PC-3 (cell line): ENCODE results near the gene HNF4A.

Experiments used
- EZH2 ChIP-seq: fragments of 300-600 bp; sonication (generic); IDR thresholded peaks from one replicate; pipeline ENCODE4 v1.6.1; 2017; ENCODE audit warnings: antibody characterized with exemption, mild to moderate bottlenecking, low read length; ENCODE audit not compliant: unreplicated experiment
- EZH2phosphoT487 ChIP-seq: fragments of 300-600 bp; sonication (generic); IDR thresholded peaks from 2 replicates; pipeline ENCODE4 v1.6.1; 2018; ENCODE audit warnings: mild to moderate bottlenecking, antibody characterized with exemption, low read length, borderline replicate concordance
- TF ChIP-seq, protein P1 (sequence below): fragments of 300-600 bp; sonication (generic); conservative IDR thresholded peaks from 2 replicates; pipeline ENCODE4 v1.5.1; 2017; ENCODE audit warnings: antibody characterized with exemption, low read depth, mild to moderate bottlenecking, low read length

DNA sequence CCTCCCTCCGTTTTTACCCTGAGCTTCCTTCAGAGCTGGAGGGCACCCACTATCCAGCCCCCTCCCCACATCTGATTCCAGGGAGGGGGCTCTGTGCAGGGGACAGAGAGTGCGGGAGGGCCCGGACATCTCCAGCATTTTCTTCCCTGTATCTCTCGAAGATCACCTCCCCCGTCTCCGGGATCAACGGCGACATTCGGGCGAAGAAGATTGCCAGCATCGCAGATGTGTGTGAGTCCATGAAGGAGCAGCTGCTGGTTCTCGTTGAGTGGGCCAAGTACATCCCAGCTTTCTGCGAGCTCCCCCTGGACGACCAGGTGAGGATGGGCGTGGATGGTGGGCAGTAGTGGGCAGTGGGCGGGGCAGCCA, 58.8 kb downstream of the HNF4A start:
- TF ChIP-seq, protein P1, sequence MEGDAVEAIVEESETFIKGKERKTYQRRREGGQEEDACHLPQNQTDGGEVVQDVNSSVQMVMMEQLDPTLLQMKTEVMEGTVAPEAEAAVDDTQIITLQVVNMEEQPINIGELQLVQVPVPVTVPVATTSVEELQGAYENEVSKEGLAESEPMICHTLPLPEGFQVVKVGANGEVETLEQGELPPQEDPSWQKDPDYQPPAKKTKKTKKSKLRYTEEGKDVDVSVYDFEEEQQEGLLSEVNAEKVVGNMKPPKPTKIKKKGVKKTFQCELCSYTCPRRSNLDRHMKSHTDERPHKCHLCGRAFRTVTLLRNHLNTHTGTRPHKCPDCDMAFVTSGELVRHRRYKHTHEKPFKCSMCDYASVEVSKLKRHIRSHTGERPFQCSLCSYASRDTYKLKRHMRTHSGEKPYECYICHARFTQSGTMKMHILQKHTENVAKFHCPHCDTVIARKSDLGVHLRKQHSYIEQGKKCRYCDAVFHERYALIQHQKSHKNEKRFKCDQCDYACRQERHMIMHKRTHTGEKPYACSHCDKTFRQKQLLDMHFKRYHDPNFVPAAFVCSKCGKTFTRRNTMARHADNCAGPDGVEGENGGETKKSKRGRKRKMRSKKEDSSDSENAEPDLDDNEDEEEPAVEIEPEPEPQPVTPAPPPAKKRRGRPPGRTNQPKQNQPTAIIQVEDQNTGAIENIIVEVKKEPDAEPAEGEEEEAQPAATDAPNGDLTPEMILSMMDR, result no peak
- no peak for TF ChIP-seq EZH2
- TF ChIP-seq EZH2phosphoT487, result no peak
